Daoy (cell line): ENCODE results near the gene TDRD12. TPM values are rescaled to one million over a fixed set of nuclear protein-coding genes. Genes with fewer than 3 reads are reported as not detected.

ENCODE experiments used
- DNase-seq: peaks from one replicate; pipeline ENCODE4 v3.0.0-alpha.2; 2015; ENCODE audit warnings: low read depth
- total RNA-seq: library from RNA; depleted of rRNA; stranded (reverse); fragments of >200 nt; shearing (Covaris generic); gene quantifications from 2 replicates; pipeline ENCODE4 v1.2.3, GENCODE V29; 2014; rRNA removed

Gene TDRD12
- total RNA-seq, 1 experiment from 2014 or later: 0.29 TPM

DNA sequence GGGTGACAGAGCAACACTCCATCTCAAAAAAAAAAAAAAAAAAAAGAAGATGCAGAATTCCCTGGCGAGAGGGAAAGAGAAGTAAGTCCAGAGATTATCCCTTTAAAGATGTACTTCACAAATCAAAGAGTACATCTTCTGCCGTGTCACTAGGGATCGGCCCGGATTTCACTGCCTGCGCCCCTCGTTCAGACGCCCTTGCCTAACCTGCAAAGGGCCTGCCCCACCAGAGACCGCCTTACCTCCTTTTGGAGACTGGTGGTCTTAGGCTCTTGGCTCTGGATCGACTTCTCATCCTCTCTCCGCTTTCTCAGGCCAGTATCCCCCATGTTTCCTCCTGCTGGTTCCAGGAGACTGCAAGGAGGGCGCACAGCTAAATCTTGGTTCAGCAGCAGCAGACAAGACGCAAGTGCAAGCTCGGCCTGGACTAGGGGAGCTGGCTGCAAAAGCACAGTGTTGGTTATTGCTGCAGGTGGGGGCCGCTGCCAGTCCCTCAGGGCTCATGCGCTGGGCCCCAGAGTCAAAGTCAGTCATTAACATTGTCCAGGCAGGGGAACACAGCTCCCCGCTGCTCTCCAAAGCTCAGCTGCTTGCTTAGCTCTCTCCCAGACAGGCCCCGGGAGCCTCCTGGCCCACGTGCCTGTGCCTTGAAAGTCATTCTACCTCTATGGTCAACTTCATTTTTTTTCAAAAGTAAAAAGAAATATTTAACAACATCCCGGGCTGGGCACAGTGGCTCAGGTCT, 148.8 kb downstream of the TDRD12 start:
- DNase-seq: no peak

- DNase-seq: no peak
Observed at GRCh38 chr19:32869369-32869965, 149.9 kb downstream of the TDRD12 start, which contains the start of gene SLC7A9. Gene SLC7A9, minus strand, starts transcription at chr19:32869767. Its CDS starts 1,233 bp downstream, at chr19:32868534.

DNA sequence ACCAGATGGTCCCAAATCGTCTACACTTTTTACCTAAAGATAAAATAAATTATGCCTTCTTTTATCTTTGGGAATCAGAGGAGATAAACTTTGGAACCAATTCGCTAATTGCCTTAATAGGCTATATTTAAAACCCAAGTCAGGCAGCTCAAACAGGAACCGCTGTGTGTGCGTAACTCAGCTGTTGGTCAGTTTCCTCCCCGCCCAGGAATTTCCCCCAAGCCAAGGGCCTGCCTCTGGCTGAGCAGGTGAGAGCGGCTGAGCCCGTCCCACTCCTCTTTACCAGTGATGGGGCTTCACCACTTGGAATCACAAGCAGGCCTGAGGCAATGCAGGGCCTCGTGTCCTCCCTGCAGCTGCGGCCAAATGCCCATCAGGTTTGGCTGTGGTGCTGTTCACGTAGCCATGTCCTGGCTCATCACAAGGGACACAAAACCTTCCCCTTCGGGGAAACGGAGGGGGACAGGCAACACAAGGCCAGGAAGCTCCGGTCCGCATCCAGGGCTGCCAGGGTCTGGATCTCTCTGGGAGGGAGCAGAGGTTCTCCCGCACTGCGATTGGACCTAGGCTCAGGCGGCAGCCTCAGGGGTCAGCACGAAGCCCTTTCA, 150.5 kb downstream of the TDRD12 start:
- no peak for DNase-seq

- DNase-seq: no peak
Observed at GRCh38 chr19:32870981-32871451, 151.4 kb downstream of the TDRD12 start.

DNA sequence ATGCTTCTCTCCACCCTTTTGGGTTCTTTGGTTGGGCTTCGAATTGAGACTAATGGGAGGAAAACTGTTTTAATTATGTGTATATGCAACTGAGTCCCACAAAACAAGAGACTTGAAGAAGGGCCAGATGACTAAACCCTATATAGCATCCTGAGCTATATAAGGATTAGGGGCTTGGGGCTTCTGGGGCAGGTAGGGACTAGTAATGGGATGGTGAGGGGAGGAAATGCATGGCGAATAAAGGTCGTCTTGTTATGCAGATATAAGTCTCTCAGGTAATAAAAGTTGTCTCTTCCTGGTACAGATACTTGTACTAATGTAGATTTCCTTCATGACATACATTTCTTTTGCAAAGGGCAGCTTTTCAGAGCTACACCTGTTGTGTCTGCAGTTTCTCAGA, 152.8 kb downstream of the TDRD12 start:
- no peak for DNase-seq

GRCh38 chr19:32873247-32873959, 153.8 kb downstream of the TDRD12 start:
- no peak for DNase-seq

DNA sequence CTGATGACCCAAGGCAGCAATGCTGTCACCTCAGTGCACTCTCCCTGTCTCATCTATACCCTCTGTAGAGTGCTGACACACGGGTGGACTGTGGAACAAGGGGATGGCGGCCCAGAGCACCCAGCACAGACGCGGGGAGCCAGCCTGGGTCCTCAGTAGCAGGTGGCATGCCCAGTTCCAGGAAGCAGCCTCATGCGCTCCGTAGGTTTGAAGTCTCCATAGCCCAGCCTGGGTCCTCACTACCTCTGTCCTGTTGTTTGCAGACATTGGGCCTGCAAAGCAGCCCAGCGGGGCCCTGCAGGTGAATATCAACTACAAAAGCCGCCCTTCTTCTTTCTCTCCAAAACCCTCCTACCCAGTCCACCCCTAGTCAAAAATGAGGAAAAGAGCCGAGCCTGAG, 155.0 kb downstream of the TDRD12 start:
- no peak for DNase-seq

DNA sequence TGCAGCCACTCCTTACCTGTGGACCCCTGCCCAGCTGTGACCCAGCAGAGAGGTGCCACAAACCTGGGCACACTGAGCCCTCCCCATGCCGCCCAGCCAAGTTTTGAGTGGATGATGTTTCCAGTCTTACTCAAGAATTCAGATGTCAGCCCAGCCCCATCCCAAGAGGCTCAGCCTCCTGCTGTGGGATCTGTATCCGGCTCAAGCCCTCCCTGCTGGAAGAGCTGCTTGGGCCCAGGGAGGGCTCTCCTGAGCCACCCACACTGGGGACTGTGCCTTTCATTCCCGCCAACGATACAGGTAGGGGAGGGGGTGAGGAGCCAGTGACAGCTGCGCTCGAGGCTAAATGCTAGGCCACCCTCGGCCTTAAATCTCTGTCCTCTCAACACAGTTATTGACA, 155.9 kb downstream of the TDRD12 start:
- DNase-seq: no peak

GRCh38 chr19:32876236-32876918, 156.8 kb downstream of the TDRD12 start:
- DNase-seq: no peak

GRCh38 chr19:32876919-32877285, 157.3 kb downstream of the TDRD12 start:
- DNase-seq: peak; percentile 30

Other genes with a start within 250 kb of the TDRD12 start
- 310 and 410 TPM in 2 replicates for gene PDCD5, start 138.6 kb upstream of the TDRD12 start, total RNA-seq
- 17.6 and 25.1 TPM in 2 replicates for gene ANKRD27, start 44.6 kb upstream of the TDRD12 start, total RNA-seq
- 0.51 and 0.54 TPM in 2 replicates for gene RGS9BP, start 43.9 kb upstream of the TDRD12 start, total RNA-seq
- 9.7 and 10.5 TPM in 2 replicates for gene NUDT19, start 27.9 kb upstream of the TDRD12 start, total RNA-seq
- gene SLC7A9, start 150.0 kb downstream of the TDRD12 start, total RNA-seq: not detected in 2 replicates